VCaP (cell line): ENCODE measurements around the gene DCAF15.

Source experiments
- H3K27ac ChIP-seq: fragments of 450-650 bp; 2 replicates; pipeline ENCODE4 v1.5.1; 2017
- CTCF ChIP-seq: fragments of 450-650 bp; conservative IDR thresholded peaks from 2 replicates; pipeline ENCODE4 v1.5.1; 2017; ENCODE audit warnings: mild to moderate bottlenecking, moderate library complexity

Gene DCAF15

GRCh38 chr19:13985771-13986347, 33.5 kb downstream of the DCAF15 start:
- H3K27ac ChIP-seq, result no peak overlapping the region

GRCh38 chr19:13986348-13986904, 34.1 kb downstream of the DCAF15 start:
- no peak overlapping the region for H3K27ac ChIP-seq
- no peak for TF ChIP-seq CTCF

More at GRCh38 chr19:13985771-13986347, 33.5 kb downstream of the DCAF15 start:
- TF ChIP-seq CTCF, result no peak

GRCh38 chr19:13987101-13987890, 35.0 kb downstream of the DCAF15 start:
- no peak for TF ChIP-seq CTCF
- H3K27ac ChIP-seq, result no peak overlapping the region

GRCh38 chr19:13989487-13989886, 37.2 kb downstream of the DCAF15 start:
- H3K27ac ChIP-seq, result no peak overlapping the region
- no peak for TF ChIP-seq CTCF

DNA sequence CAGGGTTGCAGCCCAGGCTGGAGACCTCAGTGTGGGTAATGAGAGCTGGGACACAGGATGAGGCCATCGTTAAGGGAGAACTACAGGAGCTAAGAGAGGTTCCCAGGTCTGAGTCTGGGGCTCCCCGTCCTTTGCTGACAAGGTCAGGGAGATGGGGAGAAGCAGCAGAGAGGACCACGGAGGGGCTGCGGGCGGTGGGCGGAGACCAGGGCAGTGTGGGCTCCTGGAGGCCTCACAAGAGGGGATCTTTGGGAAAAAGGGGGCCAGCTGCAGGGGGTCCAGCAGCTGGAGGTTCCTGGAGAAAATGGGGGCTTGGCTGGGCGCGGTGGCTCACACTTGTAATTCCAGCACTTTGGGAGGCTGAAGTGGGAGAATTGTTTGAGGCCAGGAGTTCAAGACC, 37.8 kb downstream of the DCAF15 start:
- H3K27ac ChIP-seq, result no peak overlapping the region
- no peak for TF ChIP-seq CTCF

GRCh38 chr19:13992025-13992424, 39.7 kb downstream of the DCAF15 start:
- TF ChIP-seq CTCF, result no peak
- no peak overlapping the region for H3K27ac ChIP-seq

GRCh38 chr19:13993590-13994300, 41.4 kb downstream of the DCAF15 start:
- no peak for TF ChIP-seq CTCF
- no peak overlapping the region for H3K27ac ChIP-seq
